NB4 (cell line): ENCODE data around the gene FHIP1A.
"Not testable (repeated sequence)": the region's sequence is repeated elsewhere in the genome, so short reads cannot be mapped to it uniquely, and the experiment has no call there.

ENCODE experiments used
- DNase-seq: peaks from one replicate; pipeline ENCODE4 v3.0.0; 2010; ENCODE audit warnings: low read depth
- H3K4me3 ChIP-seq: one replicate; pipeline ENCODE4 v1.5.1; 2011; ENCODE audit warnings: mild to moderate bottlenecking, low read depth, low read length, moderate library complexity
- CTCF ChIP-seq: IDR thresholded peaks from one replicate; pipeline ENCODE4 v1.5.1; 2012; ENCODE audit warnings: low read depth, low read length
- MAX ChIP-seq: IDR thresholded peaks from 2 replicates; pipeline ENCODE4 v1.6.1; 2011; ENCODE audit warnings: low read depth, low read length
- MYC ChIP-seq: IDR thresholded peaks from 2 replicates; pipeline ENCODE4 v1.6.1; 2011; ENCODE audit warnings: low read depth, low read length
- POLR2A ChIP-seq: IDR thresholded peaks from 2 replicates; pipeline ENCODE4 v1.6.1; 2011; ENCODE audit warnings: mild to moderate bottlenecking; ENCODE audit not compliant: insufficient read length; ENCODE audit errors: extremely low read depth

Gene FHIP1A

GRCh38 chr4:151376540-151376939 lies 32.4 kb upstream of the FHIP1A start:
- no peak for TF ChIP-seq CTCF
- TF ChIP-seq MYC = no peak
- TF ChIP-seq POLR2A = no peak
- TF ChIP-seq MAX = no peak
- no peak overlapping the region for H3K4me3 ChIP-seq
- DNase-seq = no peak

GRCh38 chr4:151389311-151389710 lies 19.7 kb upstream of the FHIP1A start:
- no peak for DNase-seq
- no peak for TF ChIP-seq POLR2A
- no peak for TF ChIP-seq CTCF
- TF ChIP-seq MYC = no peak
- no peak for TF ChIP-seq MAX
- no peak overlapping the region for H3K4me3 ChIP-seq

- DNase-seq = not testable (repeated sequence)
These were observed 19.2 kb upstream of the FHIP1A start for GRCh38 chr4:151389799-151390198.

GRCh38 chr4:151395873-151396272 lies 13.1 kb upstream of the FHIP1A start:
- DNase-seq = no peak
- H3K4me3 ChIP-seq = no peak overlapping the region
- no peak for TF ChIP-seq CTCF
- no peak for TF ChIP-seq MAX
- no peak for TF ChIP-seq MYC
- no peak for TF ChIP-seq POLR2A

More at GRCh38 chr4:151389799-151390198, 19.2 kb upstream of the FHIP1A start:
- not testable (repeated sequence) for H3K4me3 ChIP-seq

GRCh38 chr4:151400343-151400742 lies 8.6 kb upstream of the FHIP1A start:
- DNase-seq = no peak
- TF ChIP-seq MYC = no peak
- TF ChIP-seq MAX = no peak
- TF ChIP-seq CTCF = no peak
- TF ChIP-seq POLR2A = no peak
- no peak overlapping the region for H3K4me3 ChIP-seq

GRCh38 chr4:151401739-151402138 lies 7.2 kb upstream of the FHIP1A start:
- DNase-seq = no peak
- no peak overlapping the region for H3K4me3 ChIP-seq
- no peak for TF ChIP-seq MAX
- TF ChIP-seq POLR2A = no peak
- TF ChIP-seq MYC = no peak
- TF ChIP-seq CTCF = no peak
